NCI-H1105 (cell line): ENCODE results near the gene HYDIN.
A peak's percentile ranks its signal among the peaks of the same experiment; 100 is the strongest.
"Not testable (repeated sequence)": the region's sequence is repeated elsewhere in the genome, so short reads cannot be mapped to it uniquely, and the experiment has no call there.

Experiments
- DNase-seq: peaks from one replicate; lab custom pipeline; 2025; lab: John Stamatoyannopoulos, UW

Gene HYDIN

GRCh38 chr16:70851299-70851698 is 379.2 kb downstream of the HYDIN start:
- DNase-seq, result not testable (repeated sequence)

- DNase-seq, result not testable (repeated sequence)
Observed at GRCh38 chr16:70823498-70824118, 406.9 kb downstream of the HYDIN start.

GRCh38 chr16:70822734-70823133 is 407.8 kb downstream of the HYDIN start:
- DNase-seq, result not testable (repeated sequence)

- not testable (repeated sequence) for DNase-seq
Observed at GRCh38 chr16:70818088-70818487, 412.4 kb downstream of the HYDIN start.

GRCh38 chr16:70809392-70810060 is 421.0 kb downstream of the HYDIN start:
- DNase-seq, result no peak

GRCh38 chr16:70808371-70808770 is 422.2 kb downstream of the HYDIN start:
- DNase-seq, result no peak

- no peak for DNase-seq
Observed at GRCh38 chr16:70805787-70806186, 424.7 kb downstream of the HYDIN start.

GRCh38 chr16:70805380-70805779 is 425.1 kb downstream of the HYDIN start:
- DNase-seq, result no peak

- DNase-seq, result no peak
Observed at GRCh38 chr16:70804734-70805169, 425.8 kb downstream of the HYDIN start.

GRCh38 chr16:70804153-70804733 is 426.3 kb downstream of the HYDIN start:
- DNase-seq, result no peak

- DNase-seq, result no peak
Observed at GRCh38 chr16:70803319-70803718, 427.2 kb downstream of the HYDIN start.

GRCh38 chr16:70801611-70802010 is 428.9 kb downstream of the HYDIN start:
- no peak for DNase-seq

- DNase-seq, result peak; percentile 88
Observed at GRCh38 chr16:70800781-70801480, 429.6 kb downstream of the HYDIN start, which contains the start of gene VAC14. VAC14 (minus strand) TSS chr16:70801158; CDS start chr16:70800900, 258 bp downstream.

- no peak for DNase-seq
Observed at GRCh38 chr16:70800311-70800710, 430.2 kb downstream of the HYDIN start.

- DNase-seq, result no peak
Observed at GRCh38 chr16:70796301-70796700, 434.2 kb downstream of the HYDIN start.

GRCh38 chr16:70795296-70795912 is 435.1 kb downstream of the HYDIN start:
- DNase-seq, result no peak

- DNase-seq, result no peak
Observed at GRCh38 chr16:70793851-70794502, 436.5 kb downstream of the HYDIN start.

GRCh38 chr16:70790815-70791214 is 439.7 kb downstream of the HYDIN start:
- DNase-seq, result no peak

- DNase-seq, result no peak
Observed at GRCh38 chr16:70789595-70790447, 440.7 kb downstream of the HYDIN start.
